HG02981 (cell line): ENCODE results near the gene C2CD3.

Experiments used
- ATAC-seq: cut with Tn5 transposase; IDR thresholded peaks from one replicate; pipeline ENCODE4 v1.9.1; 2021; ENCODE audit warnings: mild to moderate bottlenecking, moderate library complexity; ENCODE audit not compliant: unreplicated experiment

The C2CD3 gene

GRCh38 chr11:73965764-73966121 is 205.1 kb downstream of the C2CD3 start:
- no peak for ATAC-seq

GRCh38 chr11:73965076-73965763 is 205.6 kb downstream of the C2CD3 start:
- ATAC-seq = no peak

DNA sequence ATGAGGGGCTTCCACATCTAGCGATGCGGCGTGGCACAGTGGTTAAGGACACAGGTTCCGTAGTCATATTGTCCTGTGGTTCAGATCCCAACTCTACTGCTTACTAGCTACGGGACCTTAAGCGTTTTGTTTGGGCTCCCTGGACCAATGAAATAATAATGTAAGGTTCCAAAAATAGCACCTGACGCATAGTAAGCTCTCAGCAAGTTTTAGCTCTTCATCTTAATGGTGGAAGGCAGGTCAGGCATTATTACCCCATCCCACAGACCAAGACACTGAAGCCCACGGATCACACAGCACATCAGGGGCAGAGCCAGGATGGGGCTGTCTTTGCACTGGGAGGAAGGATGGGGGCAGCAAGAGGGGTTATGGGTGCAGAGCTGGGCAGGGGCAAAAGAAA is 206.9 kb downstream of the C2CD3 start:
- ATAC-seq = no peak
